ENCODE results near the gene LOXL1.

LOXL1 gene

GRCh38 chr15:73997986-73998385 lies 71.7 kb downstream of the LOXL1 start:
- DNase-seq, result peak; percentile 76

All from NCI-H1694 treated with DMSO at 0.1 percent for 48 hours (cell line).